ENCODE data around the gene TLDC2. TPM values are rescaled to one million over a fixed set of nuclear protein-coding genes. Genes with fewer than 3 reads are reported as not detected.
"Not testable (repeated sequence)": the region's sequence is repeated elsewhere in the genome, so short reads cannot be mapped to it uniquely, and the experiment has no call there.

The TLDC2 gene
- total RNA-seq, 1 experiment from 2014 or later = 0.32 TPM

DNA sequence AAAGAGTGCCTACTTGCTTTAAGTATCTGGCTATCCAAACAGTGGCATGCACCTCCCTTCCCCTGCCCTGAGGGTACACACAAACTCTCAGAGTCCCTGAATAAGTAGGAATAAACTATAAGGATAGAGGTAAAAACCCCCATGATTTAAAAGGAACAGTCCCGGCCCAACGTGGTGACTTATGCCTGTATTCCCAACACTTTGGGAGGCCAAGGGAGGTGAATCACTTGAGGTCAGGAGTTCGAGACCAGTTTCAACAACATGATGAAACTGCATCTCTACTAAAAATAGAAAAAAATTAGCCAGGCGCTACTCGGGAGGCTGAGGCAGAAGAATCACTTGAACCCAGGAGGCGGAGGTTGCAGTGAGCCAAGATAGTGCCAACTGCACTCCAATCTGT, 53.4 kb downstream of the TLDC2 start:
- CTCF ChIA-PET = no interaction called here

DNA sequence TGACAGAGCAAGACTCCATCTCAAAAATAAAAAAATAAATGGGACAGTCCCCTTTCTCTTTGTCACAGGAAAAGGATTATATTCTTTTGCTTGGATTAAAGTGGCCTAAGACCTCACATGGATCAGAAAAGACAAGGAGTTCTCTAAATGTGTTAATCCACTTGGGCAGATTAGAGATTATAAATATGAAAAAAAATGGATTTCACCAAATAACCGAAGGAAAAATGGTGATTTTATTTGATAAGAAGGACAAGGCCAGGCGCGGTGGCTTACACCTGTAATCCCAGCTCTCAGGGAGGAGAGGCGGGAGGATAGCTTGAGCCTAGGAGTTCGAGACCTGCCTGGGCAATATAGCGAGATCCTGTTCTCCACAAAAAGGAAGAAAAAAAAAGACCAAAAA, 53.8 kb downstream of the TLDC2 start:
- Histone ChIP-seq H4K20me1 (ENCODE audit: insufficient read depth) (no peaks in the 10 kb centered on the region), H3K4me2 (ENCODE audit: low read length) (peak overlapping the region; percentile 48; the same call in 1 of the 2 replicates), H3K9me3 (ENCODE audit: control insufficient read depth in 1 of 2, insufficient read depth in 1 of 2, low read depth in 1 of 2, low read length in 2 of 2) (no peaks in the 10 kb centered on the region), H3K9me2 (ENCODE audit: insufficient read depth) (no peaks in the 10 kb centered on the region), H3K4me1 (ENCODE audit: control insufficient read depth in 1 of 2, insufficient read depth in 2 of 2, low read length in 2 of 2) (peaks cover 0 to 10% of the 10 kb centered on the region in 2 experiments; a peak in 2 of 4 replicates), H3K36me3 (ENCODE audit: control insufficient read depth in 1 of 2, insufficient read depth in 2 of 2, low read length in 2 of 2) (no peaks in the 10 kb centered on the region), H3K9ac (ENCODE audit: low read length) (no peak overlapping the region), H2AFZ (ENCODE audit: low read depth, low read length, poor library complexity, severe bottlenecking) (no peak overlapping the region), H3K27me3 (ENCODE audit: insufficient read depth, low read length) (no peaks in the 10 kb centered on the region), H3K79me2 (ENCODE audit: insufficient read depth, low read length) (no peaks in the 10 kb centered on the region), H3K27ac (ENCODE audit: low read depth, low read length) (no peak overlapping the region), H3K4me3 (replicated peaks in 1 of 2; ENCODE audit: low read depth in 1 of 2, low read length in 2 of 2) (no peak overlapping the region)
- ChIA-PET POLR2A (no interaction called here), RAD21 (ENCODE audit: low non-redundant PET in 1 of 2, low total read pairs in 2 of 2, uncharacterized antibody in 2 of 2, unreplicated experiment in 2 of 2) (no interaction called here), CTCF (no interaction called here)
- intact Hi-C loops (cut with micrococcal nuclease) = no loop called here
- BruUV-seq (replicated peaks) = no TSS peak
- DNase-seq (ENCODE audit: low read depth, low spot score) (no peak), ATAC-seq (no peak)
- TF ChIP-seq SRF (IDR thresholded peaks at IDR 0.05; ENCODE audit: low read depth) (no peak), ELF1 (IDR thresholded peaks at IDR 0.05; ENCODE audit: borderline replicate concordance, low read depth) (no peak), FOSL1 (IDR thresholded peaks at IDR 0.05; ENCODE audit: low read depth) (no peak), ZFX (IDR thresholded peaks at IDR 0.05) (no peak), POLR2A (IDR thresholded peaks at IDR 0.05; ENCODE audit: borderline replicate concordance, extremely low read depth, insufficient read depth, insufficient read length) (no peak), ZNF274 (IDR thresholded peaks at IDR 0.05; ENCODE audit: low read depth, low read length) (no peak), EGR1 (IDR thresholded peaks at IDR 0.05; ENCODE audit: low read depth) (no peak)

More for the DNA sequence above, 53.4 kb downstream of the TLDC2 start:
- RAD21 ChIA-PET (ENCODE audit: low non-redundant PET in 1 of 2, low total read pairs in 2 of 2, uncharacterized antibody in 2 of 2, unreplicated experiment in 2 of 2) = no interaction called here
- Histone ChIP-seq H4K20me1 (ENCODE audit: insufficient read depth) (no peaks in the 10 kb centered on the region), H3K36me3 (ENCODE audit: control insufficient read depth in 1 of 2, insufficient read depth in 2 of 2, low read length in 2 of 2) (no peaks in the 10 kb centered on the region), H3K79me2 (ENCODE audit: insufficient read depth, low read length) (no peaks in the 10 kb centered on the region), H3K4me3 (replicated peaks in 1 of 2; ENCODE audit: low read depth in 1 of 2, low read length in 2 of 2) (no peak overlapping the region; a peak in 1 of 4 replicates), H3K9ac (ENCODE audit: low read length) (no peak overlapping the region), H3K4me2 (ENCODE audit: low read length) (peak overlapping the region; percentile 48), H3K27ac (ENCODE audit: low read depth, low read length) (no peak overlapping the region), H3K4me1 (ENCODE audit: control insufficient read depth in 1 of 2, insufficient read depth in 2 of 2, low read length in 2 of 2) (peaks cover 0 to 10% of the 10 kb centered on the region in 2 experiments; a peak in 2 of 4 replicates), H2AFZ (ENCODE audit: low read depth, low read length, poor library complexity, severe bottlenecking) (no peak overlapping the region), H3K9me2 (ENCODE audit: insufficient read depth) (no peaks in the 10 kb centered on the region), H3K9me3 (ENCODE audit: control insufficient read depth in 1 of 2, insufficient read depth in 1 of 2, low read depth in 1 of 2, low read length in 2 of 2) (no peaks in the 10 kb centered on the region), H3K27me3 (ENCODE audit: insufficient read depth, low read length) (no peaks in the 10 kb centered on the region)
- ATAC-seq (no peak), DNase-seq (ENCODE audit: low read depth, low spot score) (no peak)
- no peak for TF ChIP-seq FOSL1 (IDR thresholded peaks at IDR 0.05; ENCODE audit: low read depth)
- no peak for TF ChIP-seq ZNF274 (IDR thresholded peaks at IDR 0.05; ENCODE audit: low read depth, low read length)
- TF ChIP-seq EGR1 (IDR thresholded peaks at IDR 0.05; ENCODE audit: low read depth) = no peak
- no peak for TF ChIP-seq EZH2 (IDR thresholded peaks at IDR 0.05)
- no peak for TF ChIP-seq POLR2A (IDR thresholded peaks at IDR 0.05; ENCODE audit: borderline replicate concordance, extremely low read depth, insufficient read depth, insufficient read length)
- BruUV-seq (replicated peaks) = no TSS peak
- POLR2A ChIA-PET = no interaction called here
- intact Hi-C loops (cut with micrococcal nuclease) = no loop called here

DNA sequence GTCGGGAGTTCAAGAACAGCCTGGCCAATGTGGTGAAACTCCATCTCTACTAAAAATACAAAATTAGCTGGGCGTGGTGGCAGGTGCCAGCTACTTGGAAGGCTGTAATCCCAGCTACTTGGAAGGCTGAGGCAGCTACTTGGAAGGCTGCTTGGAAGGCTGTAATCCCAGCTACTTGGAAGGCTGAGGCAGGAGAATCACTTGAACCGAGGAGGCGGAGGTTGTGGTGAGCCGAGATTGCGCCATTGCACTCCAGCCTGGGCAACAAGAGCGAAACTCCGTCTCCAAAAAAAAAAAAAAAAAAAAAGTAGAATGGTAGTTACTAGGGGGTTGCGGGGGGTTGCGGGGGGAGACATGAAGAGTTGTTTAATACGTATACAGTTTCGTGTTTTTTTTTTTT, 56.1 kb downstream of the TLDC2 start:
- BruUV-seq (replicated peaks); ATAC-seq; CTCF ChIA-PET; POLR2A ChIA-PET; DNase-seq (ENCODE audit: low read depth, low spot score); H3K9ac ChIP-seq (ENCODE audit: low read length); H3K4me2 ChIP-seq (ENCODE audit: low read length); H3K4me3 ChIP-seq (replicated peaks in 1 of 2; ENCODE audit: low read depth in 1 of 2, low read length in 2 of 2); H4K20me1 ChIP-seq (ENCODE audit: insufficient read depth); H3K27ac ChIP-seq (ENCODE audit: low read depth, low read length); H3K27me3 ChIP-seq (ENCODE audit: insufficient read depth, low read length); H3K79me2 ChIP-seq (ENCODE audit: insufficient read depth, low read length); RAD21 ChIA-PET (ENCODE audit: low non-redundant PET in 1 of 2, low total read pairs in 2 of 2, uncharacterized antibody in 2 of 2, unreplicated experiment in 2 of 2); intact Hi-C loops (cut with micrococcal nuclease); H3K9me2 ChIP-seq (ENCODE audit: insufficient read depth); H2AFZ ChIP-seq (ENCODE audit: low read depth, low read length, poor library complexity, severe bottlenecking); H3K9me3 ChIP-seq (ENCODE audit: control insufficient read depth in 1 of 2, insufficient read depth in 1 of 2, low read depth in 1 of 2, low read length in 2 of 2); H3K36me3 ChIP-seq (ENCODE audit: control insufficient read depth in 1 of 2, insufficient read depth in 2 of 2, low read length in 2 of 2): not testable (repeated sequence)
- H3K4me1 ChIP-seq (ENCODE audit: control insufficient read depth in 1 of 2, insufficient read depth in 2 of 2, low read length in 2 of 2) = peaks cover 0 to 10% of the 10 kb centered on the region in 2 experiments; a peak in 2 of 4 replicates
